Muscle layer of duodenum (tissue), 2 donors: Measurements from ENCODE around the gene F10.

Experiments
- H3K27ac ChIP-seq: one replicate; pipeline ENCODE4 v1.7.0; 2013; ENCODE audit warnings: mild to moderate bottlenecking, low read length
- H3K27me3 ChIP-seq: one replicate; pipeline ENCODE4 v1.7.0; 2013; ENCODE audit warnings: low read depth, mild to moderate bottlenecking, control low read depth, low read length
- H3K36me3 ChIP-seq, 2 donors: one replicate each; pipeline ENCODE4 v1.7.0; 2013; ENCODE audit warnings: low read length in 2 of 2, control low read depth in 1 of 2, mild to moderate bottlenecking in 1 of 2; ENCODE audit not compliant: insufficient read depth in 2 of 2, control insufficient read depth in 1 of 2
- H3K4me1 ChIP-seq, 2 donors: one replicate each; pipeline ENCODE4 v1.7.0; 2013; ENCODE audit warnings: low read length in 2 of 2, mild to moderate bottlenecking in 2 of 2, control low read depth in 1 of 2, moderate library complexity in 1 of 2; ENCODE audit not compliant: insufficient read depth in 2 of 2, control insufficient read depth in 1 of 2
- H3K4me3 ChIP-seq, 2 donors: one replicate each; pipeline ENCODE4 v1.7.0; 2013; ENCODE audit warnings: low read length in 2 of 2, low read depth in 1 of 2, mild to moderate bottlenecking in 1 of 2
- H3K9me3 ChIP-seq, 2 donors: one replicate each; pipeline ENCODE4 v1.7.0; 2013; ENCODE audit warnings: low read length in 2 of 2, control low read depth in 1 of 2, mild to moderate bottlenecking in 1 of 2; ENCODE audit not compliant: control insufficient read depth in 1 of 2
- donor health status: healthy.

Gene F10

GRCh38 chr13:113080361-113080831 is 42.2 kb upstream of the F10 start:
- Histone ChIP-seq H3K36me3 (no peaks in the 10 kb centered on the region), H3K27ac (no peak overlapping the region), H3K4me3 (no peak overlapping the region), H3K4me1 (no peaks in the 10 kb centered on the region), H3K9me3 (no peaks in the 10 kb centered on the region), H3K27me3 (no peaks in the 10 kb centered on the region)

DNA sequence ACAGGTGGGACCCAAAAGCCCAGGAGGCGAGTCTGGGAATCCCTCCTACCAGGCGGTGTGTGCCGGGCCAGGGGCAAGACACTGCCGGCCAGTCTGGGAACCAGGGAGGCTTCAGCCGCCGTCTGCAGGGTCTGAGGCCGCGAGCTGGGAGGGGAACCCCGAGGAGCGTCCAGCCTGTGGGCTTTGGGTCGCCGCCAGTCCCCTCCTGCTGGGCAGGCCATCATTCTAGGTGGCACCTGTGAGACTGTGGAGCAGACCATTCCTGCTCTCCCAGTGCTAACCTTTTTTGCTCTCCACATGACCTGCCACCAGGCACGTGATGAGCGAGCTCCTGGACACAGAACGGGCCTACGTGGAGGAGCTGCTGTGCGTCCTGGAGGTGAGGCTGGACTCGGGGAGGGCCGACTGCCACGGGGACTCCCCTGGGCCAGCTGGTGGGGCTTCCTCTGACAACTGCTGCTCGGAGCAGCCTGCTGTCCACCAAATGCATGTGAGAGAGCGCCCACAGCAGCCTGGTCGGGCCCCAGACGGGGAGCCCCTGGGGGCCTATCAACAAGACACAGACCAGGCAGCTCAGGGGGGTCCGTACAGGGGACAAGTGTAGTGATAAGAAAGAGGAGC is 41.6 kb upstream of the F10 start:
- Histone ChIP-seq H3K4me3 (no peak overlapping the region), H3K9me3 (no peaks in the 10 kb centered on the region), H3K36me3 (no peaks in the 10 kb centered on the region), H3K27ac (no peak overlapping the region), H3K27me3 (no peaks in the 10 kb centered on the region), H3K4me1 (no peaks in the 10 kb centered on the region)

DNA sequence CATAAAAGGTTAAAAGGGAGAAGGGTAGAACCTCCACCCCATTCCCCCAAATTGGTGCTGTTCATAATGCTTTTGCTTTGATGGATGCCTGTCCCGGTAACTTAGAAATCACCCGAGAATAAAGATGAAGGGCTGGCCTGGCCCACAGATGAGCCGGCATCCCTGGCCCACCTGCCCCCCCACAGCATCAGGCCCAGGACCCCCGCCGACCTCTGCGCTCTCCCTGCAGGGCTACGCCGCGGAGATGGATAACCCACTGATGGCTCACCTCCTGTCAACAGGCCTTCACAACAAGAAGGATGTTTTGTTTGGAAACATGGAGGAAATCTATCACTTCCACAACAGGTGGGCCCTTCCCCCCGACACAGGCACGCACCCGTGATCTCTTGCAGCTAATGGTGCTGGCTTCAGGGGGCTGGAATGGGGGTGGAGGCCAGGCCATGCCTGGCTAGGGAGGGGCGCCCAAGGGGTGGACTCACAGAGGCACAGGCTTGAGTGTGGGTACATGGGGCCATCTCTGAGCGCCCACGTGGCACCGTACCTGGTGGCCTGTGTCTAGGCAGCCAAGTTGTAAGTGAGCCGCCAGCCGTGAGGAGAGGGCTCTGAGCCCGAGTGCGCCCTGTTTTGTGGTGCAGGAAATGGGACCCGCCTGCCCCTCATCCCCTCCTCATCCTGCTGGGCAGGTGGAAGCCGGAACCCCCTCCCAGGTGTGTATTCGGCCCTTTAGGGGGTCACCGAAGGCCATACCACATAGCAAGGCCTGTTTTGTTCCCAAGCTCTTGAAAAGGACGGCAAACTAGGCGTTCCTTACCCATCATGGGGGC is 40.2 kb upstream of the F10 start:
- H3K9me3 ChIP-seq: no peaks in the 10 kb centered on the region
- H3K36me3 ChIP-seq: no peaks in the 10 kb centered on the region
- H3K27me3 ChIP-seq: no peaks in the 10 kb centered on the region
- no peak overlapping the region for H3K4me3 ChIP-seq
- H3K4me1 ChIP-seq: no peaks in the 10 kb centered on the region
- no peak overlapping the region for H3K27ac ChIP-seq

DNA sequence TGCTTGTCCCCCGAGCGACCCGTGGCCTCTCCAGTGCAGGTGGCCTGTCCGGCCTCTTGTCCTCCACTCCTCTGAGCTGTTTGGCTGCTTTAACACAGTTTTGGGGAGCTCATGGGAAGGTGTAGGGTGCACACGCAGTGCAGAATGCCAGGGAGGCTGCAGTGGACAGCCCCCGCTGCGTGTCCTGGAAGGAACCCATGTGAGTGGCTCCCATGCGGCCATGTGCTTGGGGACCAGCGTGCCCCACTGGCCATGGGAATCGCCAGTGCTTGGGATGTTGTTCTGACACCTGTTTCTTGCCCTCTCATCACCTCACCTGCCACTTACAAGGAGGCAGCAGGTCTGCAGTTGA is 39.6 kb upstream of the F10 start:
- no peak overlapping the region for H3K4me3 ChIP-seq
- no peaks in the 10 kb centered on the region for H3K36me3 ChIP-seq
- H3K9me3 ChIP-seq: no peaks in the 10 kb centered on the region
- H3K27me3 ChIP-seq: no peaks in the 10 kb centered on the region
- no peak overlapping the region for H3K27ac ChIP-seq
- H3K4me1 ChIP-seq: no peaks in the 10 kb centered on the region

GRCh38 chr13:113083402-113084061 is 39.1 kb upstream of the F10 start:
- no peaks in the 10 kb centered on the region for H3K4me1 ChIP-seq
- H3K27ac ChIP-seq: no peak overlapping the region
- H3K9me3 ChIP-seq: no peaks in the 10 kb centered on the region
- H3K27me3 ChIP-seq: no peaks in the 10 kb centered on the region
- H3K4me3 ChIP-seq: no peak overlapping the region
- H3K36me3 ChIP-seq: no peaks in the 10 kb centered on the region

GRCh38 chr13:113084094-113084942 is 38.3 kb upstream of the F10 start:
- Histone ChIP-seq H3K4me3 (no peak overlapping the region), H3K36me3 (no peaks in the 10 kb centered on the region), H3K27ac (no peak overlapping the region), H3K4me1 (no peaks in the 10 kb centered on the region), H3K27me3 (no peaks in the 10 kb centered on the region), H3K9me3 (no peaks in the 10 kb centered on the region)

DNA sequence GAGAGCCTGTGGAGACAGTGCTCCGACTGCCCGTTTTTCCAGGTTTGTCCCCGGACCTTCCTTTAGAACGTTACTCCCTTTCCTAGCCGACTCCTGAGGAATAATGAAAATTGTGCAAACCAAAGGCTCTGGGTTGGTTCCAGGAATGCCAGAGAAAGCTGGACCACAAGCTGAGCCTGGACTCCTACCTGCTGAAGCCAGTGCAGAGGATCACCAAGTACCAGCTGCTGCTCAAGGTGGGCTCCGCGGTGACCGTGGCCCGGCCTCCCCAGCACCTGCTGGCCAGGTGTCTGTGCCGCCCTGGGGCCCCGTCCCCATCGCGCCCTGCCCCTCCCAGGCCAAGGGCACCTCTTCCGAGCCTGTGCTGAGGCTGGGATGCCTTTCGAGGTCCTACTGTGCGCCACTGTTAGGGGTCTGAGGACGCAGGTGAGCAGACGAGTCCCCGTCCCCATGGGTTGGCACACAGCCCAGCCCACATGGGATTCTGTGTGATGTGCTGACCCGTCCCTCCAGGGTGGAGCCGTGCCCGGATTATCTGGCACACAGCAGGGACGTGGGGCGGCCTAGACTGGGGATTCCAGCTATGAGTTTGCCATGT is 37.6 kb upstream of the F10 start:
- Histone ChIP-seq H3K27me3 (no peaks in the 10 kb centered on the region), H3K27ac (no peak overlapping the region), H3K4me3 (no peak overlapping the region), H3K36me3 (no peaks in the 10 kb centered on the region), H3K4me1 (no peaks in the 10 kb centered on the region), H3K9me3 (no peaks in the 10 kb centered on the region)

- Histone ChIP-seq H3K4me3 (no peak overlapping the region), H3K36me3 (no peaks in the 10 kb centered on the region), H3K27ac (no peak overlapping the region), H3K4me1 (no peaks in the 10 kb centered on the region), H3K9me3 (no peaks in the 10 kb centered on the region), H3K27me3 (no peaks in the 10 kb centered on the region)
Measured at GRCh38 chr13:113086031-113086750, 36.4 kb upstream of the F10 start.

DNA sequence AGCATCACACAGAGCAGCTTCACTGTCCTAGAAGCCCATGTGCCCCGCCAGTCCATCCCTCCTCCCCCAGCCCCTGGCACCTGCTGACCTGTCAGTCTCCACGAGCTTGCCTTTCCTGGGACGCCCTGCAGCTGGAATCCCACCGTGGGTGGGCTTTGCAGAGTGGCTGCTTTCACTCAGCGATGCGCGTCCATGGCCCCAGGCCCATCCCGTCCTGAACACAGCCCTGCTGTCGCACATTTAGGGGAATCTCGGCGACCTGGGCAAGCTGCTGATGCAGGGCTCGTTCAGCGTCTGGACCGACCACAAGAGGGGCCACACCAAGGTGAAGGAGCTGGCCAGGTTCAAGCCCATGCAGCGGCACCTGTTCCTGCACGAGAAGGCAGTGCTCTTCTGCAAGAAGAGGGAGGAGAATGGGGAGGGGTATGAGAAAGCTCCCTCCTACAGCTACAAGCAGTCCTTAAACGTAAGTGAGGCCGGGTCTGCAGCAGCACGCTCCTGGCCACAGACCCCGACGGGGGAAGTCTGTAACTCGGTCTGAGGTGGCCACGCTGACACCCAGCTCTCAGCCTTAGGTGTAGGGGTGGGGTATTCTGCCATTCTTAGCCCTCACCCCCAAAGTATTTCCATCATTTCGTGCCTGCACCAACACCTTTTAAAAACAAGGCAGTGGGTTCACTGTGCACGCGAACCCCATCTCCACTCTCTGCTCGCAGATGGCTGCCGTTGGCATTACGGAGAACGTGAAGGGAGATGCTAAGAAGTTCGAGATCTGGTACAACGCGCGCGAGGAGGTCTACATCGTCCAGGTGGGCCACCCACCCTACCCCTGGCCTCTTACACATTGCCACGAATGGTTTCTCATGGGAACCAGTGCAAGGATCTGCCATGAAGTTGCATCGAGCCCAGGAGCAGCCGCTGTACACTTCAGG is 35.3 kb upstream of the F10 start:
- Histone ChIP-seq H3K9me3 (no peaks in the 10 kb centered on the region), H3K36me3 (no peaks in the 10 kb centered on the region), H3K4me3 (no peak overlapping the region), H3K4me1 (no peaks in the 10 kb centered on the region), H3K27ac (no peak overlapping the region), H3K27me3 (no peaks in the 10 kb centered on the region)
